ENCODE data around the gene SH3GL1. TPM values are rescaled to one million over a fixed set of nuclear protein-coding genes. Genes with fewer than 3 reads are reported as not detected.

Gene SH3GL1
- total RNA-seq, 1 donor from 2014 or later, result 16.2 TPM

DNA sequence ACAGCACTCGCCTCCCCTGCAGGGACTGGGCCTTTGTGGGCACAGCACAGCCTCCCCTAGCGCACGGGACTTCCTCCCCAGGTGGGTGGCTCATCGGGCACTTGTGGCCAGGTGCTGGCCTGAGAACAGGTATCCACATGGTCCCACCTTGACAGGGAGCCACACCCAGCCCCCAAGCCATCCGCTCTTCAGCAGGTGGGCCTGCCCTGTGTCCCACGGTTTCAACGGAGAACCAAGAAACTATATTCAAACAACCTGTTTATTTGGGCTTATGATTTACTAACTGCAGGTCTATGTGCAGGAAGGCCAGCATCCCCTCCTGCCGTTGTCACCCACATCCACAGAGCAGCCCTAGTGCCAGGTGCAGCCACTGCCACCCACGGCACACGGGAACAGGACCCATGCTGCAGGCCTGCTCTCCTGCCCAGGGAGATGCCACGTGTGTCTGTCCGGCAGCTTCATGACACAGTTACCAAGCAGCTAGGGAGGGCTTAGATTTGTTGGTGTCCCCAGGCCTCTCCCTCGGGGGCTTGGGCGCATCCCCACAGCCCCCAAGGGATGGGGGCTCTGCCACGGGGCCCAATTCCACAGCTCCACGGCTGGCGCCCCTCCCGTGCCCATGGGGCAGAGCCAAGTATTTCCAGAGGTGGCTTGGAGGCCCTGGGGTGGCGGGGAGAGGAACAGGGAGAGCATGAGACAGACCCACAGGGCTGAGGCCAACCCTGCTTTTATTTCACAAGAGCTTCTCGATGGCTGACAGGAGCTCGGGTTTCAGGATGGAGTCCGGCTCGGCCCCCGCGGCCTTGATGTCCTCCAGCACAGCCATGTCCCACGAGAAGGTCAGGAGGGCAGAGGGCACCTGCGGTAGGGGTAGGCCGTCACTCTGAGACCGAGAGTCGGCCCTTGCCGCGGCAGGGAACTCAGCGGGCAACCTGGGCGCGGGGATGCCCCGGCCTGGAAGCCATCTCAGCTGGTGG, 44.7 kb upstream of the SH3GL1 start:
- Histone ChIP-seq H3K9ac (ENCODE audit: low read depth in 1 of 3, low read length in 3 of 3) (peak overlapping the region in 1 of 3 donors; percentile 40), H3K36me3 (ENCODE audit: control insufficient read depth in 3 of 3, insufficient read depth in 3 of 3, low read length in 3 of 3) (peaks cover 45 to 48% (median 46%) of the 10 kb centered on the region in 3 donors), H3K9me3 (ENCODE audit: control insufficient read depth in 3 of 3, low read length in 3 of 3) (no peaks in the 10 kb centered on the region), H3K4me1 (ENCODE audit: control insufficient read depth in 3 of 3, insufficient read depth in 3 of 3, low read length in 3 of 3) (peaks cover 12 to 23% (median 17%) of the 10 kb centered on the region in 3 donors), H3K27me3 (ENCODE audit: control insufficient read depth in 3 of 3, insufficient read depth in 3 of 3, low read length in 3 of 3) (no peaks in the 10 kb centered on the region), H3K4me3 (ENCODE audit: low read length in 3 of 3) (no peak overlapping the region), H3K27ac (ENCODE audit: low read depth, low read length) (no peak overlapping the region)

- no peak overlapping the region for H3K27ac ChIP-seq (ENCODE audit: low read depth, low read length)
- no peak overlapping the region for H3K9ac ChIP-seq (ENCODE audit: low read depth in 1 of 3, low read length in 3 of 3)
- no peaks in the 10 kb centered on the region for H3K27me3 ChIP-seq (ENCODE audit: control insufficient read depth in 3 of 3, insufficient read depth in 3 of 3, low read length in 3 of 3)
- H3K4me3 ChIP-seq (ENCODE audit: low read length in 3 of 3), result no peak overlapping the region
- H3K4me1 ChIP-seq (ENCODE audit: control insufficient read depth in 3 of 3, insufficient read depth in 3 of 3, low read length in 3 of 3), result peaks cover 6 to 17% (median 17%) of the 10 kb centered on the region in 3 donors
- peaks cover 44 to 46% (median 45%) of the 10 kb centered on the region in 3 donors for H3K36me3 ChIP-seq (ENCODE audit: control insufficient read depth in 3 of 3, insufficient read depth in 3 of 3, low read length in 3 of 3)
- no peaks in the 10 kb centered on the region for H3K9me3 ChIP-seq (ENCODE audit: control insufficient read depth in 3 of 3, low read length in 3 of 3)
These were observed 43.8 kb upstream of the SH3GL1 start for GRCh38 chr19:4443966-4444764.

DNA sequence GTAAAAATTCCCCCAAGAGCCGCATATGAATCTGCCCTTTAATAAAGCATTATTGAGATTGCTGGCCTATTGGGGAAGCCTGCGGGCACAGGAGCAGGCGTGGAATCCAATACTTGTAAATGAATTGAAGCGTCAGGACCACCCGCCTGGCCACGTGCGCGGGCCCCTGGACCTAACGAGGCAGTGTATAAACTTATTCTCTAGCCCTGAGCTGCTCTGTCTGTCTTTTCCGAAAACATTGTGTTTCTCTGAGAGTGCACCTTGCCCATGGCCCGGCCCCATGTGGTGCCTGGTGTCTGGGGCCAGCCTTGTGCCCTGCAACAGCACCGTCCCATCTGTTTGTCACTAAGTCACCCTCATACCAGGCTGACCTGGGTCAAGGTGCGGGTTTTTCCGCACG, 42.8 kb upstream of the SH3GL1 start:
- Histone ChIP-seq H3K27ac (ENCODE audit: low read depth, low read length) (no peak overlapping the region), H3K36me3 (ENCODE audit: control insufficient read depth in 3 of 3, insufficient read depth in 3 of 3, low read length in 3 of 3) (peaks cover 36 to 43% (median 39%) of the 10 kb centered on the region in 3 donors), H3K27me3 (ENCODE audit: control insufficient read depth in 3 of 3, insufficient read depth in 3 of 3, low read length in 3 of 3) (no peaks in the 10 kb centered on the region), H3K4me1 (ENCODE audit: control insufficient read depth in 3 of 3, insufficient read depth in 3 of 3, low read length in 3 of 3) (peaks cover 0 to 9% (median 7%) of the 10 kb centered on the region in 3 donors), H3K9ac (ENCODE audit: low read depth in 1 of 3, low read length in 3 of 3) (no peak overlapping the region), H3K4me3 (ENCODE audit: low read length in 3 of 3) (no peak overlapping the region), H3K9me3 (ENCODE audit: control insufficient read depth in 3 of 3, low read length in 3 of 3) (no peaks in the 10 kb centered on the region)

DNA sequence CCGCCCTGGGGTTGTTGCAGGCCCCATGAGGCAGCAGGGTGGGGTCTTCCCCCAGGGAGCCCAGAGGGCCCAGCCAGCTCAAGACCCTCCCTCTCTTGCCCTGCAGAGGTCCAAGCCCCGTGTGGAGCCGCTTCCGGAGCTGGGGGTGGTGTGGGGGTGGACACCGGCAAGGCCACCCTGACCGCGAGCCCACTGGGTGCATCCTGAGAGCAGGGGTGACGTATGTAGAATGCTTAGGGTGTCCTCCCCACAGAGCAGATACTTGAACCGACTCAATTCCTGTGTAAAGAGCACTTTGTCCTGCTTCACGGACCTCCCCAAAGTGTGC, 42.4 kb upstream of the SH3GL1 start:
- Histone ChIP-seq H3K9me3 (ENCODE audit: control insufficient read depth in 3 of 3, low read length in 3 of 3) (no peaks in the 10 kb centered on the region), H3K4me1 (ENCODE audit: control insufficient read depth in 3 of 3, insufficient read depth in 3 of 3, low read length in 3 of 3) (peaks cover 0 to 7% (median 5%) of the 10 kb centered on the region in 3 donors), H3K27ac (ENCODE audit: low read depth, low read length) (no peak overlapping the region), H3K4me3 (ENCODE audit: low read length in 3 of 3) (no peak overlapping the region), H3K9ac (ENCODE audit: low read depth in 1 of 3, low read length in 3 of 3) (no peak overlapping the region), H3K36me3 (ENCODE audit: control insufficient read depth in 3 of 3, insufficient read depth in 3 of 3, low read length in 3 of 3) (peaks cover 32 to 39% (median 34%) of the 10 kb centered on the region in 3 donors), H3K27me3 (ENCODE audit: control insufficient read depth in 3 of 3, insufficient read depth in 3 of 3, low read length in 3 of 3) (no peaks in the 10 kb centered on the region)

DNA sequence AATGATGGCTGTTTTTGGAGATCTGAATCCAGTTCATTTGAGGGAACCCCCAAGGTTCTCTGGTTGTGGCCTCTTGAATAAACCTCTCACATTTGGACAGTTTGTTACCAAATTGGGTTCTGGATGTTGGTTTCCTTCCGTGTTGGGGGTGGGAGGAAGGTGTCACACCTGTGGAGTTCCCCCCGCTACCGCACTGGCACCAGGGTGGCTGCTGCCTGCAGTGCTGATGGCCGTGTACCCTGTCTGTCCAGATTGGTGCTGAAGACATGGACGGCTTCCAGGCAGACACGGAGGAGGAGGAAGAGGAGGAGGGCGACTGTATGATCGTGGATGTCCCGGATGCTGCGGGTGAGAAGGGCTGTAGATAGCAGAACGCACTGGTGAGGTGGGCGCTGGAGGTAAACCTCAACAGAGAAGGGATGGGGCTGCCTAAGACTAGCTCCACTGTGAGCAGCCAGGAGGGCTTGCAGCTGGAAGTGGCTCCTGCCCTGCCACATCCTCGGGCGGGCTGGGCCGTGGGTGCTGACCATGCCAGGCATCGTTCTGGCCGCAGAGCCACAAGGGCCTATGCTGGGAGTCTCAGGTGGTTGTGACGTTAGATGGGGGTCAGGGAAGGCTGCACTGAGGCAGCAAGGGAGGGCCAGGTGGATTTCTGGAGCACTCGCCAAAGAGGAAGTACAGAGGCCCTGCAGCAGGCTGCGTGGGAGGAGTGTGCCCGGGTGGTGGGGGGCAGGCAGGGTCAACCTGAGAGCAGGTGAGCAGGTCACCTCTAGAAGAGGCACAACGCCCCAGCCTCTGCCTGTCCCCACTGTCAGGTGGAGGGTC, 41.9 kb upstream of the SH3GL1 start:
- H3K27me3 ChIP-seq (ENCODE audit: control insufficient read depth in 3 of 3, insufficient read depth in 3 of 3, low read length in 3 of 3), result no peaks in the 10 kb centered on the region
- H3K36me3 ChIP-seq (ENCODE audit: control insufficient read depth in 3 of 3, insufficient read depth in 3 of 3, low read length in 3 of 3), result peaks cover 26 to 34% (median 29%) of the 10 kb centered on the region in 3 donors
- H3K27ac ChIP-seq (ENCODE audit: low read depth, low read length), result no peak overlapping the region

DNA sequence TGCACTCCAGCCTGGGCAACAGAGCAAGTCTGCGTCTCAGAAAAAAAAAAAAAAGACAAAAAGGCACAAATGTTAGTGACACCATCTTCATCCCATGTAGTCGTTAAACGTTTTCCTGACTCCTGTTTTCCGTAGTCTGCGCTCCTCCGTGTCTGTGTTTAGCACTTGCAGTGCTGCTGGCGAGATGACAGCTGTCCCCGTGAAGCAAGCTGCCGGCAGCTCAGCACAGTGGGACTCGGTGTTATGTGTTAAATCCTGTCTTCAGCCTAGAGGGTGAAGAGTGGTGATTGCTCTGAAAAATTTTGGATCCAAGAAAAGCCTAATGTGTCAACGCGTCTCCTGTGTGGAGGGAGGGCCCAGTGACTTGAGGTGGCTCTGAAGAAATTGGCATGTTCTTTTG, 38.9 kb upstream of the SH3GL1 start:
- Histone ChIP-seq H3K4me3 (ENCODE audit: low read length in 3 of 3) (no peak overlapping the region), H3K9me3 (ENCODE audit: control insufficient read depth in 3 of 3, low read length in 3 of 3) (no peaks in the 10 kb centered on the region), H3K27ac (ENCODE audit: low read depth, low read length) (no peak overlapping the region), H3K27me3 (ENCODE audit: control insufficient read depth in 3 of 3, insufficient read depth in 3 of 3, low read length in 3 of 3) (no peaks in the 10 kb centered on the region), H3K4me1 (ENCODE audit: control insufficient read depth in 3 of 3, insufficient read depth in 3 of 3, low read length in 3 of 3) (no peaks in the 10 kb centered on the region), H3K9ac (ENCODE audit: low read depth in 1 of 3, low read length in 3 of 3) (no peak overlapping the region), H3K36me3 (ENCODE audit: control insufficient read depth in 3 of 3, insufficient read depth in 3 of 3, low read length in 3 of 3) (peaks cover 0 to 8% (median 3%) of the 10 kb centered on the region in 3 donors)

More for the DNA sequence above, 41.9 kb upstream of the SH3GL1 start:
- Histone ChIP-seq H3K9ac (ENCODE audit: low read depth in 1 of 3, low read length in 3 of 3) (no peak overlapping the region), H3K4me1 (ENCODE audit: control insufficient read depth in 3 of 3, insufficient read depth in 3 of 3, low read length in 3 of 3) (peaks cover 0 to 7% (median 5%) of the 10 kb centered on the region in 3 donors), H3K4me3 (ENCODE audit: low read length in 3 of 3) (no peak overlapping the region), H3K9me3 (ENCODE audit: control insufficient read depth in 3 of 3, low read length in 3 of 3) (no peaks in the 10 kb centered on the region)

DNA sequence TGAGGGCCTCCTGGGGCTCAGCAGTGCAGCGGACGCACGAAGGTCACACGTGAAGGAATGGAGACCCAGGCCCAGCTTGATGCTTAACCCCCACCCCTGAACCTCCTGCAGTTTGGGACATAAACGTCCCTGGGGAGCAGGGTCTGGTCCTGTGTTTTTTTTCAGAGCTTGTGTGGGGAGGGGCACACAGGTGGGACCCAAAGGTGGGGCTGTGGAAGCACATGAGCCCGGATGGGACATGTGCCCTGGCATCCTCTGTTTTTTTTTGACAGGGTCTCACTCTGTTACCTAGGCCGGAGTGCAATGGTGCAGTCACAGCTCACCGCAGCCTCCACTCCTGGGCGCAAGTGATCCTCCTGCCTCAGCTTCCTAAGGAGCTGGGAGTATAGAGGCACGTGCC, 36.8 kb upstream of the SH3GL1 start:
- Histone ChIP-seq H3K9ac (ENCODE audit: low read depth in 1 of 3, low read length in 3 of 3) (no peak overlapping the region), H3K4me1 (ENCODE audit: control insufficient read depth in 3 of 3, insufficient read depth in 3 of 3, low read length in 3 of 3) (no peaks in the 10 kb centered on the region), H3K9me3 (ENCODE audit: control insufficient read depth in 3 of 3, low read length in 3 of 3) (no peaks in the 10 kb centered on the region), H3K27ac (ENCODE audit: low read depth, low read length) (no peak overlapping the region), H3K4me3 (ENCODE audit: low read length in 3 of 3) (no peak overlapping the region), H3K36me3 (ENCODE audit: control insufficient read depth in 3 of 3, insufficient read depth in 3 of 3, low read length in 3 of 3) (peaks cover 8 to 13% (median 9%) of the 10 kb centered on the region in 3 donors), H3K27me3 (ENCODE audit: control insufficient read depth in 3 of 3, insufficient read depth in 3 of 3, low read length in 3 of 3) (no peaks in the 10 kb centered on the region)

- H3K36me3 ChIP-seq (ENCODE audit: control insufficient read depth in 3 of 3, insufficient read depth in 3 of 3, low read length in 3 of 3), result peaks cover 8 to 16% (median 14%) of the 10 kb centered on the region in 3 donors
- no peak overlapping the region for H3K9ac ChIP-seq (ENCODE audit: low read depth in 1 of 3, low read length in 3 of 3)
- no peak overlapping the region for H3K27ac ChIP-seq (ENCODE audit: low read depth, low read length)
- no peak overlapping the region for H3K4me3 ChIP-seq (ENCODE audit: low read length in 3 of 3)
- H3K9me3 ChIP-seq (ENCODE audit: control insufficient read depth in 3 of 3, low read length in 3 of 3), result no peaks in the 10 kb centered on the region
- H3K27me3 ChIP-seq (ENCODE audit: control insufficient read depth in 3 of 3, insufficient read depth in 3 of 3, low read length in 3 of 3), result no peaks in the 10 kb centered on the region
- no peaks in the 10 kb centered on the region for H3K4me1 ChIP-seq (ENCODE audit: control insufficient read depth in 3 of 3, insufficient read depth in 3 of 3, low read length in 3 of 3)
These were observed 35.9 kb upstream of the SH3GL1 start for GRCh38 chr19:4436231-4436630.

- Histone ChIP-seq H3K27me3 (ENCODE audit: control insufficient read depth in 3 of 3, insufficient read depth in 3 of 3, low read length in 3 of 3) (no peaks in the 10 kb centered on the region), H3K36me3 (ENCODE audit: control insufficient read depth in 3 of 3, insufficient read depth in 3 of 3, low read length in 3 of 3) (peaks cover 22 to 28% (median 27%) of the 10 kb centered on the region in 3 donors), H3K27ac (ENCODE audit: low read depth, low read length) (no peak overlapping the region), H3K9me3 (ENCODE audit: control insufficient read depth in 3 of 3, low read length in 3 of 3) (no peaks in the 10 kb centered on the region), H3K4me3 (ENCODE audit: low read length in 3 of 3) (no peak overlapping the region), H3K9ac (ENCODE audit: low read depth in 1 of 3, low read length in 3 of 3) (no peak overlapping the region), H3K4me1 (ENCODE audit: control insufficient read depth in 3 of 3, insufficient read depth in 3 of 3, low read length in 3 of 3) (no peaks in the 10 kb centered on the region)
These were observed 34.0 kb upstream of the SH3GL1 start for GRCh38 chr19:4434391-4434790.
